Measurements from ENCODE around the gene ASTL.

ASTL gene

DNA sequence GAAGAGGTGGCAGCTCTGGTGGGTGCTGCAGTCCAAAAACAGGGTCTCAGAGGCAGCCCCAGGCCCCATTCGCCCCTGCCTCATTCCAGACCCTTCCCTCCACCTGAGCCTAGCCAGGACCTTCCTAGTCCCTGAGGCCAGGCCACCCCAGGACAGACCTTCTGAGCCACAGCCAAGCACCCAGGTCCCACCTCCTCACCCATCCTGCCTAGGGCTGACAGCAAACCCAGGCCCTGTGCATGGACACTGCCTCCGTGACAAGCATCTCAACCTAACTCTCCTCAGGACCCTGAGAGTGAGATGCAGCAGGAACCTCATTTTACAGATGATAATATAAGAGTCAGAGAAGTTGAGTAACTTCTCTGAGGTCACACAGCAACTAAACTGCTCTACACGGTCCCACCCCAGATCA lies 37.4 kb downstream of the ASTL start:
- Histone ChIP-seq H3K9me3 (ENCODE audit: control insufficient read depth, insufficient read depth, low read length) (no peaks in the 10 kb centered on the region), H3K4me3 (ENCODE audit: low read depth, low read length) (no peak overlapping the region), H3K27ac (ENCODE audit: low read depth, low read length) (no peak overlapping the region), H3K4me1 (ENCODE audit: control insufficient read depth, insufficient read depth, low read length) (peaks cover 3% of the 10 kb centered on the region; the same call in 1 of the 2 replicates), H3K36me3 (ENCODE audit: control insufficient read depth, insufficient read depth, low read length) (no peaks in the 10 kb centered on the region), H3K27me3 (ENCODE audit: control insufficient read depth, insufficient read depth, low read length) (no peaks in the 10 kb centered on the region), H3K9ac (ENCODE audit: low read depth, low read length) (no peak overlapping the region)

DNA sequence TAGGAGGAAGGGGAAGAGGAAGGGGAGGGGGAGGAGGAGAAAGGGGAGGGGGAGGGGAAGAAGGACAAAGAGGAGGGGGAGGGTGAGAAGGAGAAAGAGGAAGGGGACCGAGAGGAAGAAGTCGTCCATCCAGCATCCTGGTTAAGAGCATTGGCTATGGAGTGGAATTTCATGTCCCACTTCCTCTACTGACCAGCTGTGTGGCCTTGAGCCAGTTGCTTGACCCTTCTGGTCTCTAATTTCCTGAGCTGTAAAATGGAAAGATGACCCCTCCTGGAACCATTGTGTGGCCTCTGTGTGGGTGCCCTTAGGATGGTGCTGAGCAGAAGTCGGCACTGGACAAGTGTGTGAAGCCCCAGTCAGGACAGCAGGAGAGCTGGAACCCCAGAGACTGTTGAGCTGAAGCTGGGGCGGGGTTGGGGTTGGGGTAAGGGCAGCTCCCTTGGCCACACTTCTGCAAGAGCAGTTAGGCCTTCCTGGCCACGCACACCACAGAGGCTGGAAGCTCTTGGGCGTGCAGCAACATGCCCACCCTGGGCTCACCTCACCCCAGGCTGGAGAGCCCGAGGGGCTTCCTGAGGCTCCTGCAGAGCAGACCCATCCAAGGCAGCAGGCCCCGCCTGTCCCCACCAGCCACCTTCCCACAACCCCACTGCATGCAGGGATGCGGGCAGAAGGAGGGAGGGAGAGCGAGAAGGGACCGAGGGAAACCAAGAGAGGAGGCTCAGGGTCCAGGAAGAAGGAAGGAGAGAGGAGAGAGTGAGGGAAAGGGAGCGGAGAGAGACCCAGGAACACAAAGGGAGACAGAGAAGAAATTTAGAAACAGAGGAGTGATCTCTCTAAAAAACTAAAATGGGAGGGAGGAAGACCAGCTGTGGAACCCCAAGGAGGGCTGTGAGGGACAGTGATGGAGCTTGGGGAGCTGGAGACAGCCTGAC lies 38.2 kb downstream of the ASTL start:
- Histone ChIP-seq H3K27ac (ENCODE audit: low read depth, low read length) (no peak overlapping the region), H3K4me3 (ENCODE audit: low read depth, low read length) (no peak overlapping the region), H3K36me3 (ENCODE audit: control insufficient read depth, insufficient read depth, low read length) (no peaks in the 10 kb centered on the region), H3K9ac (ENCODE audit: low read depth, low read length) (no peak overlapping the region), H3K27me3 (ENCODE audit: control insufficient read depth, insufficient read depth, low read length) (no peaks in the 10 kb centered on the region), H3K4me1 (ENCODE audit: control insufficient read depth, insufficient read depth, low read length) (peaks cover 3% of the 10 kb centered on the region; the same call in 1 of the 2 replicates), H3K9me3 (ENCODE audit: control insufficient read depth, insufficient read depth, low read length) (no peaks in the 10 kb centered on the region)

DNA sequence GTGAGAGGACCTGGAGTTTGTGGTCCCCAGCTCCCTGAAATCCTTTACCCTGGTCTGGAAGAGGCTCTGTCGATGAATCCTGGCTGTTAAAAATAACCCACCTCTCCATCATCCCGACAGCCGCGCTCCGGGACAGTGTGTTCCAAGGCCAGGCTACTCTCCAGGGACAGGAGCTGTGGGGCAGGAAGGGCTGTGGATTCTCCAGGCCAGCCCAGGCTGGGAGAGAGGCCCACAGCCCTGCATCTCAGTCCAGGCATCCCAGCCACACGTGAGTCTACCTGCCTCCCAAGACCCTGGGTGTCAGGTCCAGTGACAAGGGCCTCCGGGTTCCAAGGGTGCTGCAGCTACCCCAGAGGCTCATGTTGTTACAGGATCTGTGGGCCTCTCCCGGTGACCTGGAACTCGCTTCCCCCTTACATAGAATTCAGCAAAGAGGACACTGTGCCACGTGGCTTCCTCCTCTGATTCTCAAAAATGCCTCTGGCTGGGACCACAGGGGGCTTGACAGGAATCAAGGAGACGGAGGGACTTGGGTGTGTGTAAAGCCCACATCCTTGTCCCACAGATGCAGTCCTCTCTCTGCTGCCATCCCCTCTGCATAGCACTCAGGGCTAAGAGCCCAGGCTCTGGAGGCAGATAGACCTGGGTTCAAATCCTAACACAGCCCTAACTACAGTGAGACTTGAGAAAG lies 39.3 kb downstream of the ASTL start:
- Histone ChIP-seq H3K9ac (ENCODE audit: low read depth, low read length) (no peak overlapping the region), H3K4me3 (ENCODE audit: low read depth, low read length) (no peak overlapping the region), H3K27me3 (ENCODE audit: control insufficient read depth, insufficient read depth, low read length) (no peaks in the 10 kb centered on the region), H3K9me3 (ENCODE audit: control insufficient read depth, insufficient read depth, low read length) (no peaks in the 10 kb centered on the region), H3K4me1 (ENCODE audit: control insufficient read depth, insufficient read depth, low read length) (peaks cover 3% of the 10 kb centered on the region; the same call in 1 of the 2 replicates), H3K36me3 (ENCODE audit: control insufficient read depth, insufficient read depth, low read length) (no peaks in the 10 kb centered on the region), H3K27ac (ENCODE audit: low read depth, low read length) (no peak overlapping the region)

DNA sequence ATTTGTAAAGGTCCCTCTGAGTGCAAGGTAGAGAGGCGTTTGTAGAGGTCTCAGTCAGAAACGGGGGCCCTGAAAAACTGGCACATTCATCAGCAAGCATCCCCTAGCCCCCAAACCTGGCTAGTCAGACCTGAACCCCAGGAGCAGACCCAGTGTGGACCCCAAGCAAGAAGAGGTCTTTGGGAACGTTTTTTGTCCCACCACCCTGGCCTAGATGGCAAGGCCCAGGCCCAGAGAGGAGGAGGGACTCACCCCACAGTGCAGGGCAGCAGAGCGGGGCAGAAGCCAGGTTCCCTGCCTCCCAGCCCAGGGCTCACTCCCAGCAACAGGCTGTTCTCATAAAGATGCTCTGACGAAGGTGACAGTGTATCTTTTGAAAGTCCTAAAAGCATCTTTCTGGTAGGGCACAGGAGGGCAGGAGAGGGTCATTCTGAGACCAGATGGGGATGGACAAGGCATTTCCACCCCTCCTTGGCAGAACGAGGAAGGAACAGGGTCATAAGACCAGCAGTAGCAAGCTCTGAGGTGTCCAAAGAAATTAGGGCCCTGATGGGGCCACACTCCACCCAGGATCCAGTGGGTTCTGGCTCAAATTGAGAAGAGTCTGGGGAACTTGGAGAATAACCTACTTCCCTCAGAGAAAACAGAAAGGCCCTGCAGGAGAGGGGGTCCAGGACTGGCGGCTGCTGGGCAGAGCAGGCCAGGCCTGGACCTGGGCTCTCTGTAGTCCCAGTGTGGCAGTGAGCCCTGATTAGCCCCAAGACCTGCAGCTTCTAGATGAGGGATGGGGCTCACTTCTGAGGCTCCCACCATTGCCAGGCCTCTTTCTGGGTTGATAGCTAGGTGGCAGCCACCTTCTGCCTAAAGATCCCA lies 40.1 kb downstream of the ASTL start:
- H3K4me1 ChIP-seq (ENCODE audit: control insufficient read depth, insufficient read depth, low read length), result peaks cover 3% of the 10 kb centered on the region; the same call in 1 of the 2 replicates
- H3K27ac ChIP-seq (ENCODE audit: low read depth, low read length), result no peak overlapping the region
- H3K36me3 ChIP-seq (ENCODE audit: control insufficient read depth, insufficient read depth, low read length), result no peaks in the 10 kb centered on the region

DNA sequence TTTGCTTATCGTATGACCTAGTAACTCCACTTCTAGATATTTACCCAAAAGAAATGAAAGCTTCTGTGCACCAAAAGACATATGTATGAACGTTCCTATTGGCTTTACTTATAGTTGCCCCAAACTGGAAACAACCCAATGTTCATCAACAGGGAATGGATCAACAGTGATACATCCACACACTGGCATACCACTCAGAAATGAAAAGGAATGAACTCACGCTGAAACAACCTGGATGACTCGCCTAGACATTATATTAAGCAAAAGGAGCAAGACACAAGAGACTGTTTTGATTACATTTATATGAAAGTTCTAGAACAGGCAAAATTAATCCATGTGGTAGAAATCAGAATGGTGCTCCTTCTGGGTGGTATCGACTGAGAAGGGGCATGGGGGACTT lies 40.9 kb downstream of the ASTL start:
- H3K36me3 ChIP-seq (ENCODE audit: control insufficient read depth, insufficient read depth, low read length), result no peaks in the 10 kb centered on the region
- H3K27ac ChIP-seq (ENCODE audit: low read depth, low read length), result no peak overlapping the region
- no peak overlapping the region for H3K9ac ChIP-seq (ENCODE audit: low read depth, low read length)
- H3K9me3 ChIP-seq (ENCODE audit: control insufficient read depth, insufficient read depth, low read length), result no peaks in the 10 kb centered on the region
- H3K4me1 ChIP-seq (ENCODE audit: control insufficient read depth, insufficient read depth, low read length), result peaks cover 5% of the 10 kb centered on the region; the same call in 1 of the 2 replicates
- no peak overlapping the region for H3K4me3 ChIP-seq (ENCODE audit: low read depth, low read length)
- H3K27me3 ChIP-seq (ENCODE audit: control insufficient read depth, insufficient read depth, low read length), result no peaks in the 10 kb centered on the region

More for the DNA sequence above, 40.1 kb downstream of the ASTL start:
- no peak overlapping the region for H3K9ac ChIP-seq (ENCODE audit: low read depth, low read length)
- no peaks in the 10 kb centered on the region for H3K27me3 ChIP-seq (ENCODE audit: control insufficient read depth, insufficient read depth, low read length)
- H3K9me3 ChIP-seq (ENCODE audit: control insufficient read depth, insufficient read depth, low read length), result no peaks in the 10 kb centered on the region
- no peak overlapping the region for H3K4me3 ChIP-seq (ENCODE audit: low read depth, low read length)

DNA sequence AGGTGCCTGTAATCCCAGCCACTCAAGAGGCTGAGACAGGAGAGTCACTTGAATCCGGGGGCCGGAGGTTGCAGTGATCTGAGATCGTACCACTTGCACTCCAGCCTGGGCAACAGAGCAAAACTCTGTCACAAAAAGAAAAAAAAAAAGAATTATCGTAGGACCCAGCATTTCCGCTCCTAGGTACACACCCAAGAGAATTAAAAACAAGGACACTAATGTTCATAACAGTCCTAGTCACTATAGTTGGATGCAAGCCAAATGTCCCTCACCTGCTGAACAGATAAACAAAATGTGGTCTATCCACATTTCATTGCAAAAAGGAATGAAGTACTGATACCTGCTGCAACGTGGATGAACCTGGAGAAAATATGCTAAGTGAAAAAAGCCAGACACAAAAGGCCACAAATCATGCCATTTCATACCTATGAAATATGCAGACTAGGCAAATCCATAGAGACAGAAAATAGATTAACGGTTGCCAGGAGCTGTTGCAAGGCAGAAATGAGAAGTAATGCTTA lies 43.1 kb downstream of the ASTL start:
- Histone ChIP-seq H3K9me3 (ENCODE audit: control insufficient read depth, insufficient read depth, low read length) (no peaks in the 10 kb centered on the region), H3K9ac (ENCODE audit: low read depth, low read length) (no peak overlapping the region), H3K4me3 (ENCODE audit: low read depth, low read length) (no peak overlapping the region), H3K36me3 (ENCODE audit: control insufficient read depth, insufficient read depth, low read length) (no peaks in the 10 kb centered on the region), H3K4me1 (ENCODE audit: control insufficient read depth, insufficient read depth, low read length) (peaks cover 14% of the 10 kb centered on the region), H3K27me3 (ENCODE audit: control insufficient read depth, insufficient read depth, low read length) (no peaks in the 10 kb centered on the region), H3K27ac (ENCODE audit: low read depth, low read length) (no peak overlapping the region)

DNA sequence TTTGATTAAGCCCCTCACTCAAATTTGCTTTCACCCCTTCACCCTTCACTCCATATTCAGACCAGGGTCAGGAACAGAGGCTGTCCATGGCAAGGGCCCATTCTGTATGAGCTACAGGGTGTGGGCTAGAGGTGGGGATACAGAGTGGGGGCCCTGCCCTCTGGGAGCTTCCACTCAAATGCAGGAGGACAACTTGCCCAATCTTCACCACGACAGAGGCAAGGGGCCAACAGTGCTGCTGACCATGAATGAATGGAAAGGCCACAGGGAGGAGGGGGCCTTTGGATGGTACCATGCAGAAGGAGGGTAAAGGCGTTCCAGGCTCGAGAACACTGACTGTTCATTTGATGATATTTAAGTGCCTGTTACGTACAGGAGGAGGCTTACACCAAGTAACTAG lies 44.8 kb downstream of the ASTL start:
- Histone ChIP-seq H3K9ac (ENCODE audit: low read depth, low read length) (no peak overlapping the region), H3K36me3 (ENCODE audit: control insufficient read depth, insufficient read depth, low read length) (no peaks in the 10 kb centered on the region), H3K4me3 (ENCODE audit: low read depth, low read length) (no peak overlapping the region), H3K4me1 (ENCODE audit: control insufficient read depth, insufficient read depth, low read length) (peaks cover 10% of the 10 kb centered on the region), H3K9me3 (ENCODE audit: control insufficient read depth, insufficient read depth, low read length) (no peaks in the 10 kb centered on the region), H3K27ac (ENCODE audit: low read depth, low read length) (no peak overlapping the region), H3K27me3 (ENCODE audit: control insufficient read depth, insufficient read depth, low read length) (no peaks in the 10 kb centered on the region)

DNA sequence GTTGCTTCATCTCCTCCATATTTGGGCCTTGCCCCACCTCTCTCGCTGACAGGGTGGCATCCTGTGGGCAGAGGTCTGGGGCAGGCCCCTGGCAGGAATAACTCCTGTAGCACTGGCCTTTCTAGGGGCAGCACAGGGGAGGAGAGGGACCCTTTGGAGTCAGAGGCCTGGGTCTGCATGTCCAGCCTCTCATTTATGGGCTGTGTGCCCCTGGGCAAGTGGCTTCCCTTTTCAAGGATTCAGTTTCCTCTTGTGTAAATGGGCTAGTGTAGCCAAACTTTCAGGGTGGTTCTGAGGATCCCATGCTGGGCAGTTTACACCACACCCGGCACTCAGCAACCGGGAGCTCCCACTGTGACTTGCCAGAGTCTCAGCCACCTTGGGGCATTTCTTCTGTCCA lies 45.4 kb downstream of the ASTL start:
- no peaks in the 10 kb centered on the region for H3K36me3 ChIP-seq (ENCODE audit: control insufficient read depth, insufficient read depth, low read length)
- no peak overlapping the region for H3K9ac ChIP-seq (ENCODE audit: low read depth, low read length)
- H3K27ac ChIP-seq (ENCODE audit: low read depth, low read length), result no peak overlapping the region
- no peak overlapping the region for H3K4me3 ChIP-seq (ENCODE audit: low read depth, low read length)
- H3K27me3 ChIP-seq (ENCODE audit: control insufficient read depth, insufficient read depth, low read length), result no peaks in the 10 kb centered on the region
- peaks cover 10% of the 10 kb centered on the region for H3K4me1 ChIP-seq (ENCODE audit: control insufficient read depth, insufficient read depth, low read length)
- no peaks in the 10 kb centered on the region for H3K9me3 ChIP-seq (ENCODE audit: control insufficient read depth, insufficient read depth, low read length)

DNA sequence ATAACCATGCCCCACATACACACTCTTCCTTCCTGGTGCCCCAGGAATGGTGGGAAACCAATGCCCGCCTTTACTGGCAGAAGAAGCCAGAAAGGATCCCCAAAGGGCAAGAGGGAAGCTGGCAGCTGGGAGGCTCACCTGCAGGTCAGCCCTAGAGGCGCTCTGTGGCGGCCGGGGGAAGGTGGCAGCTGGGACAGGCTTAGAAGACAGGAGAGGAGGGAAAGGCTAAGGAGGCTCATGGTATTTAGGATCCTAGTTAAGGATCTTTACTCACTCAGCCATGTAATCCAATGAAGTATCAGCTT lies 45.8 kb downstream of the ASTL start:
- Histone ChIP-seq H3K9me3 (ENCODE audit: control insufficient read depth, insufficient read depth, low read length) (no peaks in the 10 kb centered on the region), H3K4me1 (ENCODE audit: control insufficient read depth, insufficient read depth, low read length) (peaks cover 10% of the 10 kb centered on the region), H3K9ac (ENCODE audit: low read depth, low read length) (no peak overlapping the region), H3K36me3 (ENCODE audit: control insufficient read depth, insufficient read depth, low read length) (no peaks in the 10 kb centered on the region), H3K4me3 (ENCODE audit: low read depth, low read length) (no peak overlapping the region), H3K27me3 (ENCODE audit: control insufficient read depth, insufficient read depth, low read length) (no peaks in the 10 kb centered on the region), H3K27ac (ENCODE audit: low read depth, low read length) (no peak overlapping the region)

DNA sequence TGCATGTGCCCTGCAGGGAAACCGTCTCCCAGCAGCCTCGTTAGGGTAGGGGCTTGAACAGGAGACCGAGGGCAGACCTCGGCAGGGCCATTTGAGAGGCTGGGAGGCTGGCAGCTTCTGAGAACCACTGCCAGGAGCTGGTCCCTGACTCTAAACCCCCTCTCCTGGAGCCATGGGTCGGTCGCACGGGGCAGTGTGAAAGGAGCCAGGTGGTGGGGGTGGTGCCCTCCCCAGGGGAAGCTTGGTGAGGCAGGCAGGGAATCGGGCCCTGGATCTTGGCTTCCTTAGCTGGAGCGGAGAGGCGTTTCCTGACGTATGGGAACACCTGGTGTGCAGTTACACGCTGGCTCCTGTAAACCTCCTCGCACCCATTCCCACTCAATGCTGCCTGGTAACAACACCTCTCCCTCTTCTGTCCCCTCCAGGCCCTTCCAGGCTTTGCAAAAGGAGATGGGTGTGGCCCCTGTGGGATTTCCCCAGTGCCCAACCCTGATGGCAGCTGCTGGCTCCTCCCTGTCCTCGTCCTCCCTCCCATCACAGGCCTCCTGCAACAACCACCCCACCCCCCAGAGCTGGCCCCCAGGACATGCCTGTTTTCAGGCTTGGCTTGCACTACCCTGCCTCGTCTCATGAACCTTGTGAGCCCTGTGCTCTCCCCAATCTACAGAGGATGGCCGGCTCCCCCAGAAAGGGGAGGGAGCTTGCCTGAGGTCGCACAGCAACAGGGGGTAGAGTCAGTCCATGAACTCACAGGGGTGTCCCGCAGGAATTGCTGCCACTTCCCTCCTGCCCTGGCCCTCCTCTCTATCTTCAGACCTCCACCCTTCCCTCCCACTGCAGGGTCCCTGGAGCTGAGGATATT lies 46.4 kb downstream of the ASTL start:
- Histone ChIP-seq H3K9ac (ENCODE audit: low read depth, low read length) (no peak overlapping the region), H3K36me3 (ENCODE audit: control insufficient read depth, insufficient read depth, low read length) (no peaks in the 10 kb centered on the region), H3K4me1 (ENCODE audit: control insufficient read depth, insufficient read depth, low read length) (peaks cover 10% of the 10 kb centered on the region), H3K27ac (ENCODE audit: low read depth, low read length) (no peak overlapping the region), H3K4me3 (ENCODE audit: low read depth, low read length) (no peak overlapping the region), H3K27me3 (ENCODE audit: control insufficient read depth, insufficient read depth, low read length) (no peaks in the 10 kb centered on the region), H3K9me3 (ENCODE audit: control insufficient read depth, insufficient read depth, low read length) (no peaks in the 10 kb centered on the region)
